Measurements from ENCODE around the gene APBB3.

Gene APBB3

GRCh38 chr5:140569197-140569596, 4.8 kb upstream of the APBB3 start:
- no peak for TF ChIP-seq CTCF (IDR thresholded peaks at IDR 0.05; ENCODE audit: low read length, missing control alignments)
- H3K4me3 ChIP-seq (replicated peaks; ENCODE audit: low read depth, low read length): no peak overlapping the region
- no peak for DNase-seq (ENCODE audit: low read depth)

- H3K4me3 ChIP-seq (replicated peaks; ENCODE audit: low read depth, low read length): no peak overlapping the region
- no peak for TF ChIP-seq CTCF (IDR thresholded peaks at IDR 0.05; ENCODE audit: low read length, missing control alignments)
- DNase-seq (ENCODE audit: low read depth): no peak
Measured at GRCh38 chr5:140568443-140569063, 4.2 kb upstream of the APBB3 start.

- no peak for DNase-seq (ENCODE audit: low read depth)
- no peak overlapping the region for H3K4me3 ChIP-seq (replicated peaks; ENCODE audit: low read depth, low read length)
- TF ChIP-seq CTCF (IDR thresholded peaks at IDR 0.05; ENCODE audit: low read length, missing control alignments): no peak
Measured at GRCh38 chr5:140567871-140568270, 3.5 kb upstream of the APBB3 start.

- no peak for DNase-seq (ENCODE audit: low read depth)
- no peak for TF ChIP-seq CTCF (IDR thresholded peaks at IDR 0.05; ENCODE audit: low read length, missing control alignments)
- H3K4me3 ChIP-seq (replicated peaks; ENCODE audit: low read depth, low read length): no peak overlapping the region
Measured at GRCh38 chr5:140567136-140567818, 2.9 kb upstream of the APBB3 start.

- DNase-seq (ENCODE audit: low read depth): no peak
- no peak overlapping the region for H3K4me3 ChIP-seq (replicated peaks; ENCODE audit: low read depth, low read length)
- no peak for TF ChIP-seq CTCF (IDR thresholded peaks at IDR 0.05; ENCODE audit: low read length, missing control alignments)
Measured at GRCh38 chr5:140566665-140567064, 2.3 kb upstream of the APBB3 start.

- peak; percentile 39 for DNase-seq (ENCODE audit: low read depth)
- H3K4me3 ChIP-seq (replicated peaks; ENCODE audit: low read depth, low read length): peak overlapping the region; percentile 95
- no peak for TF ChIP-seq CTCF (IDR thresholded peaks at IDR 0.05; ENCODE audit: low read length, missing control alignments)
Measured at GRCh38 chr5:140565780-140566095, 1.3 kb upstream of the APBB3 start.

All from fibroblast of pulmonary artery (primary cell).